HG03378 (cell line): Measurements from ENCODE around the gene RBM10.

Source experiments
- ATAC-seq: cut with Tn5 transposase; IDR thresholded peaks from one replicate; pipeline ENCODE4 v1.9.1; 2021; ENCODE audit warnings: mild to moderate bottlenecking, moderate library complexity; ENCODE audit not compliant: unreplicated experiment

The RBM10 gene

DNA sequence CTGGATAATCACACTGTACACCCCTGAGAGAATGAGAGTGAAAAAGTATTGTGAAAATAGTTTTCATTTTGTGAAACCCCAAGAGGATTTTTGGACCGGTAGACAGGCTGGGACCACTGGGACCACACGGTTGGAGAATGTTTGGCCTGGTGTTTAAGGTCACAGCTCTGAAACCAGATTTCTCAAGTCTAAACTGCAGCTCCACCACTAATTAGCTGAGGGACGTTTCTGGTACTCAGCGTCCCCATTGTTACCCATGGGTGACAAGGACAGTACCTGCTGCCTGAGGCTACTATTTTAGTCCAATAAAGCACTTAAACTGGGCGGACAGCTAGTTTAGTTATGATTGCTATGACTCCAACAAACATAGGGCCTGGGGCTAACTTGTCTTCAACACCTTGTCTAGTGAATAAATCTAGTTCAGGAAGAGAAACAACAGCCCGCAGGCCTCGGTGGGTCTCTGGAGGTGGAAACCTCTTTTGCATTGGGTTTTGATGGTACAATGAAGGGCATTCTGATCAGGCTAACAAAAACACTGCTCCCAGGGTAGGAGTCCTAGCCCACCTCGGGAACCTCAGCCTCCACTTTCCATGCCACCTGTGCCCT lies 87.3 kb downstream of the RBM10 start:
- ATAC-seq: no peak

DNA sequence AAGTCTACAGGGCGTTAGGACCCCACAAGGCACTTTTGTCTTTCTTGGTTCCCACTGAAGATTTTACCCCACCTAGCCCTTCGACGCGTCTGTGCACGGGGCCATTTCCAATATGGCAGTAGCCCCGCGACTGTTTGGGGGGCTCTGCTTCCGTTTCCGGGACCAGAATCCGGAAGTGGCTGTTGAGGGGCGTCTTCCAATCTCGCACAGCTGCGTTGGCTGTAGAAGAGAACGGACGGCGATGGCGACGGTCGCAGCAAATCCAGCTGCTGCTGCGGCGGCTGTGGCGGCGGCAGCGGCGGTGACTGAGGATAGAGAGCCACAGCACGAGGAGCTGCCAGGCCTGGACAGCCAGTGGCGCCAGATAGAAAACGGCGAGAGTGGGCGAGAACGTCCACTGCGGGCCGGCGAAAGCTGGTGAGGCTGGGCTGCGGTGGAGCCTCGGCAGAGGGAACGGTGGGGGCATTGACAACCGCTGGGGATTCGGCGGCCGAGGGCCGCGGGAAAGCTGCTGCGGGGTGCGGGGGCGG lies 87.8 kb downstream of the RBM10 start, which contains the start of gene USP11:
USP11 (plus strand) TSS at position 207 of the 530 bp plus-strand sequence; CDS start at position 242, 35 bp downstream.
- no peak for ATAC-seq

DNA sequence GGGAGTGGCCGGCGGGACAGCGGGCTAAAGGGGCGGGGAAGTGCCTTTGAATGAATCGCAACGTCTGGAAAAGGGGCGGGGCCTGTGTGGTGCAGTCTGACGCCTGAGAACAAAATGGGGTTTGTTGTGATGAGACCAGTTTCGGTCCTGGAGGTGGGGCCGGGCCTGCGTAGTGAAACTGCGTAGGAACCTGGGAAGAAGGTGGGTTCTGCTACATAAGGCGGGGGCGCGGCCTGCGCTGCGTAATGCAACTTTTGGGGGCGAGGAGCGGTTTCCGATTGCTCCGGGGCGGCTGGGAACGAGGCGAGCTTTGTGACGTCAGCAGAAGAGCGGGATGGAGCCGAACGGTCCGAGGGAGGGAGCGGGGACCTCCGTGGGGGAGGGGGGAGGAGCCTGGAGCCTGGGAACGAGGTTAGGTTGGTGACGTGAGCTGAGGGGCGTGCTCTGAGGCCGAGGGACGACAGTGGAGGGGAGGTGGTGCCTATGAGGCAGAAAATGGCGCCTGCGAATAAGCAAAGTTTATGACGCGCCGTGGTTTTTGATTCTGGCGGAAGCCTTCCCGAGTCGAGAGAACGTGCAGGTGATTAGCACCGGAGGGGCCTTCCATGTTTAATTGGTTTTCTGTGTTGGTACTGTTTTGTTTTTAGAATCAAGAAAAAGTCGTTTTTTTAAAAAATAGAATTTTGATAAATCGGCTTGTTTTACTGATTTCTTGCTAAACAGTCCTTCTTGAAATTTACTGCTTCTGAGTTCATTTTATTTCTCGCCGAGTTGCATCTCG lies 88.5 kb downstream of the RBM10 start:
- peak; percentile 78 for ATAC-seq

DNA sequence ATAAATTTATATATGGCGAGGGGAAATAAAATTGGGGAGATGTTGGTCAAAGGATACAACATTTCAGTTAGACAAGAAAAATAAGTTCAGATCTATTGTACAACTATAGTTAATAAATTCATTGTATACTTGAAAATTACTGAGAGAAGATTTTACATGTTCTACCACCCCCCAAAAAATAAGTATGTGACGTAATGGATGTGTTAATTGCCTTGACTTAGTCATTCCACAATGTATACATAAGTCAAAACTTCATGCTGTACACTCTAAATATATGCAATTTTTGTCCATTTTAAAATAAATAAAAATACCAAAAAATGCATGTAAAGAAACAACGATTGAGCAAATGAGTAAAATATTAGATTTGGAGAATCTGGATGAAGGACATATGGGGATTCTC lies 89.6 kb downstream of the RBM10 start:
- no peak for ATAC-seq

GRCh38 chrX:47235691-47236103 lies 90.7 kb downstream of the RBM10 start:
- ATAC-seq: no peak
